ENCODE data around the gene ABCC6. TPM values are rescaled to one million over a fixed set of nuclear protein-coding genes. Genes with fewer than 3 reads are reported as not detected.
"Not testable (repeated sequence)": the region's sequence is repeated elsewhere in the genome, so short reads cannot be mapped to it uniquely, and the experiment has no call there.

Gene ABCC6
- total RNA-seq, 1 experiment from 2014 or later = 1.1 TPM

- H2BK20ac ChIP-seq (ENCODE audit: low read depth, low read length, poor library complexity, severe bottlenecking); H3K23ac ChIP-seq (ENCODE audit: insufficient read length, low read depth, low read length); H3K14ac ChIP-seq (ENCODE audit: insufficient read depth, low read length); H3K79me1 ChIP-seq (ENCODE audit: insufficient read depth, low read depth, low read length, poor library complexity, severe bottlenecking); H3K27ac Mint-ChIP-seq; H2BK15ac ChIP-seq (ENCODE audit: low read depth, low read length); H3K23me2 ChIP-seq (ENCODE audit: insufficient read length, low read depth, low read length, poor library complexity, severe bottlenecking); H2AFZ ChIP-seq (ENCODE audit: low read length); DNase-seq; H3K27ac ChIP-seq (ENCODE audit: insufficient read length, low read depth, low read length); H2BK5ac ChIP-seq (ENCODE audit: insufficient read length, low read length); H3K9me3 Mint-ChIP-seq; H2AK5ac ChIP-seq (ENCODE audit: insufficient read length, low read length); H4K20me1 ChIP-seq (ENCODE audit: control insufficient read depth, insufficient read depth, insufficient read length); H3K9ac ChIP-seq (ENCODE audit: extremely low read depth, insufficient read length, low read length); H2BK120ac ChIP-seq (ENCODE audit: low read depth, low read length, poor library complexity, severe bottlenecking); H4K91ac ChIP-seq (ENCODE audit: insufficient read length, low read depth, low read length); H3K4me1 ChIP-seq (ENCODE audit: insufficient read depth, low read length); H3K56ac ChIP-seq (ENCODE audit: insufficient read length, low read depth, low read length); H3K4me2 ChIP-seq (ENCODE audit: insufficient read depth, insufficient read length, low read length); H3K18ac ChIP-seq (ENCODE audit: insufficient read length, low read depth, low read length); H3K4ac ChIP-seq (ENCODE audit: low read depth, low read length); H3K4me1 Mint-ChIP-seq; H4K8ac ChIP-seq (replicated peaks; ENCODE audit: insufficient read length, low read depth, low read length); H3T11ph ChIP-seq (ENCODE audit: low read length); H3K9me3 ChIP-seq (ENCODE audit: control insufficient read depth, low read depth, low read length); H3K79me2 ChIP-seq (ENCODE audit: insufficient read depth, low read length); H2BK12ac ChIP-seq (ENCODE audit: insufficient read length, low read depth, low read length); H3K4me3 Mint-ChIP-seq; H4K5ac ChIP-seq (ENCODE audit: insufficient read length, low read depth, low read length); H3K27me3 Mint-ChIP-seq (ENCODE audit: low read depth); H3K27me3 ChIP-seq (ENCODE audit: insufficient read depth, low read length): not testable (repeated sequence)
- WGBS (ENCODE audit: extremely low coverage, insufficient read length, low lambda C conversion rate) = no CpG with 5 or more reads among the region's 3 CpGs
- H3K36me3 Mint-ChIP-seq (ENCODE audit: insufficient read depth in 1 of 3, low read depth in 3 of 3) = peaks cover 7 to 18% (median 9%) of the 10 kb centered on the region in 3 experiments; a peak in 6 of 7 replicates
These were observed 44.4 kb upstream of the ABCC6 start for GRCh38 chr16:16267708-16268107.

DNA sequence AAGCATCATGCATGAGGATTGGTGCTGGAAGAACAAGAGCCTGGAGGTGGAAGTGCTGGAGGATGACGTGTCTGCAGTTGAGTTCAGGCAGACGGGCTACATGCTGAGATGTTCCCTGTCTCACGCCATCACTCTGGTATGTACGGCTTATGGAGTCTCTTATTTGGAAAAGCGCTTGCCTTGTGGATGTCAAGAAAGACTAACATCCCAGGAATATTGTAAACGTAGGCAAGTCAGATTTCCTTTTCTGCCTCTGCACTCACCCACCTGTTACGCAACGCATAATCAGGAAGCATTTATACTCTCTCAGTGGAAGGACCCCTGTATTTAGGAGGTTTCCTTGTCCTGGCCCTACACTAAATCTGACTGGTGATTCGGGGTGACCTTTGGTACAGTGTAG, 41.8 kb upstream of the ABCC6 start:
- H3K79me2 ChIP-seq (ENCODE audit: insufficient read depth, low read length); H2AK5ac ChIP-seq (ENCODE audit: insufficient read length, low read length); H3K9ac ChIP-seq (ENCODE audit: extremely low read depth, insufficient read length, low read length); H3T11ph ChIP-seq (ENCODE audit: low read length); H3K4me3 Mint-ChIP-seq; H3K4ac ChIP-seq (ENCODE audit: low read depth, low read length); H3K23ac ChIP-seq (ENCODE audit: insufficient read length, low read depth, low read length); H3K9me3 Mint-ChIP-seq; H3K9me3 ChIP-seq (ENCODE audit: control insufficient read depth, low read depth, low read length); H3K56ac ChIP-seq (ENCODE audit: insufficient read length, low read depth, low read length); H4K20me1 ChIP-seq (ENCODE audit: control insufficient read depth, insufficient read depth, insufficient read length); H3K4me1 Mint-ChIP-seq; H3K79me1 ChIP-seq (ENCODE audit: insufficient read depth, low read depth, low read length, poor library complexity, severe bottlenecking); H2BK20ac ChIP-seq (ENCODE audit: low read depth, low read length, poor library complexity, severe bottlenecking); H3K27me3 ChIP-seq (ENCODE audit: insufficient read depth, low read length); H3K23me2 ChIP-seq (ENCODE audit: insufficient read length, low read depth, low read length, poor library complexity, severe bottlenecking); H2BK5ac ChIP-seq (ENCODE audit: insufficient read length, low read length); H3K4me2 ChIP-seq (ENCODE audit: insufficient read depth, insufficient read length, low read length); H2BK15ac ChIP-seq (ENCODE audit: low read depth, low read length); DNase-seq; H3K27ac Mint-ChIP-seq; H3K14ac ChIP-seq (ENCODE audit: insufficient read depth, low read length); H4K8ac ChIP-seq (replicated peaks; ENCODE audit: insufficient read length, low read depth, low read length); H3K4me1 ChIP-seq (ENCODE audit: insufficient read depth, low read length); H4K5ac ChIP-seq (ENCODE audit: insufficient read length, low read depth, low read length); H3K27ac ChIP-seq (ENCODE audit: insufficient read length, low read depth, low read length); H4K91ac ChIP-seq (ENCODE audit: insufficient read length, low read depth, low read length); H2BK120ac ChIP-seq (ENCODE audit: low read depth, low read length, poor library complexity, severe bottlenecking); H3K27me3 Mint-ChIP-seq (ENCODE audit: low read depth); H2AFZ ChIP-seq (ENCODE audit: low read length); H3K18ac ChIP-seq (ENCODE audit: insufficient read length, low read depth, low read length); H2BK12ac ChIP-seq (ENCODE audit: insufficient read length, low read depth, low read length): not testable (repeated sequence)
- H3K36me3 Mint-ChIP-seq (ENCODE audit: insufficient read depth in 1 of 3, low read depth in 3 of 3) = peaks cover 7 to 18% (median 9%) of the 10 kb centered on the region in 3 experiments; a peak in 6 of 7 replicates
- no CpG with 5 or more reads among the region's 9 CpGs for WGBS (ENCODE audit: extremely low coverage, insufficient read length, low lambda C conversion rate)
